GM18498 (cell line): ENCODE data around the gene MAGI1.
"Not testable (repeated sequence)": the region's sequence is repeated elsewhere in the genome, so short reads cannot be mapped to it uniquely, and the experiment has no call there.

Experiments
- ATAC-seq: cut with Tn5 transposase; IDR thresholded peaks from one replicate; pipeline ENCODE4 v1.9.1; 2021; ENCODE audit warnings: mild to moderate bottlenecking, moderate library complexity; ENCODE audit not compliant: unreplicated experiment

MAGI1 gene

GRCh38 chr3:65577843-65578430 is 460.8 kb downstream of the MAGI1 start:
- no peak for ATAC-seq

DNA sequence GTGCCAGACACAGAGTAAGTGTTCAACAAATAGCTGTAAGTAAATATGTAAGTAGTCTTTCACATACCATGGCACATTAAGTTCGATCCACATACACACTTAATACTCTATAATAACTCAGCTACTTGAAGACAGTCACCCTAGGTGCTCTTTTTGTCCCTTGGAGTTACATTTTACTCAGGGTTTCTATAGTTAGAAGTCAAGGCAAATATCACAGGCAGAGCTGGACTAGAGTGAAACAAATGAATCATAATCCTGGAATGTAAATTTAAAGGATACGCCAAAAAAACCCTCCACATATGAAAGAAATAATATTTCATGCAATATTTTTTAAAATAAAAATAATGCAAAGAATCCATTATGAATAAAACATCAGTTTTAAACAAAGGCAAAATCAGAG is 461.8 kb downstream of the MAGI1 start:
- ATAC-seq = no peak

DNA sequence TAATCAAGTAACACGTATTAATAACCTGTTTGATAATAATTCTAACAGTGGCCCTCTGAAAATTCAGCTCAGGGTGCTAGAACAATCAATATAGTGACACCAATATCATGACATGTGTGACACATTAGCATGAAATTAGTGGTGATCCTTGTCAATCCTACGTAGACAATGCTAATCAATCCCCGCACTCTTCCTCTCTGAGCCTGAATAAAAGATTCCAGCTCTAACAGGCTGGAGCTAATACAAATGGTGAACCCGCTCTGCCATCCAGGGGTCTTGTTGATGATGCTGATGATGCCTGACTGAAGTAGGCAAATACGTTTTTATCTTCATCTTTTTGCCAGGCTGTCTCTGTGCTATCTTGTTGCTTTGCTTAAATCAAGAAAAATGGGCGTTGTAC is 462.5 kb downstream of the MAGI1 start:
- ATAC-seq = no peak

- ATAC-seq = no peak
Observed at GRCh38 chr3:65575376-65575840, 463.3 kb downstream of the MAGI1 start.

DNA sequence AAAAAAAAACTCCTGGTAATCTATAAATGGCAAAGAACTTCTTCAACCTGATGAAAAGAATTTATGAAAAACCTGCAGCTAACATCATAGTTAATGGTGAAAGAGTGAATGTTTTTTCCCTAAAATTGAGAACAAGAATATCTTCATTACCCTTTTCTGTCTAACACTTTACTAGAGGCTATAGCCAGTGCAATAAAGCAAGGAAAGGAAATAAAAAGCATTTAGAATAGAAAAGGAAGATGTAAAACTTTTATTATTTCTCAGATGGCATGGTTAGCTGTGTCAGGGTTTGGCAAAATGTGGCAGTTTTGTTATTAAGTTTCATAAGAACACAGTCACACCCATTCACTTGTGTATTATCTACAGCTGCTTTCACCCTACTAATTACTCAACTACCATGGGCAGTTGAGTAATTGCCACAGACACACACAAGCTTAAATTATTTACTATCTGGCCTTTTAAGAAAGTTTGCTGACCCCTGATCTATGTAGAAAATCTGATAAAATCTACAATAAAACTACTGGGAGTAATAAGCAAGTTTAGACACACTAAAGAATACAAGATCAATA is 465.1 kb downstream of the MAGI1 start:
- ATAC-seq = no peak

- no peak for ATAC-seq
Observed at GRCh38 chr3:65572175-65572777, 466.4 kb downstream of the MAGI1 start.

DNA sequence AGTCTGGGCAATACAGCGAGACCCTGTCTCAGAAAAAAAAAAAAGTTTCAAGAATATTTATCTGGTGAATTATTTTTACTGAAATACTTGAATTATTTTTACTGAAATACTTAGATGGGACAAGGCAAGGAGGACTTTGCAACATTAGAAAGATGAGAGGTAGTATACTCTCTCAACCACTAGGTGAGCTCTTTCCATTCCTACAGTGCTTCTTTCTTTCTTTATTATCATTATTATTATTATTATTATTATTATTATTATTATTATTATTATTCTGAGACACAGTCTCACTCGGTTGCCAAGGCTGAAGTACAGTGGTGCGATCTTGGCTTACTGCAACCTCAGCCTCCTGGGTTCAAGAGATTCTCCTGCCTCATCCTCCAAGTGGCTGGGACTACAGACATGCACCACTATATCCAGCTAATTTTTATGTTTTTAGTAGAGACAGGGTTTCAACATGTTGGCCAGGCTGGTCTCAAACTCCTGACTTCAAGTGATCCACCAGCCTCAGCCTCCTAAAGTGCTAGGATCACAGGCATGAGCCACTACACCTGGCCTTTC is 468.8 kb downstream of the MAGI1 start:
- no peak for ATAC-seq

DNA sequence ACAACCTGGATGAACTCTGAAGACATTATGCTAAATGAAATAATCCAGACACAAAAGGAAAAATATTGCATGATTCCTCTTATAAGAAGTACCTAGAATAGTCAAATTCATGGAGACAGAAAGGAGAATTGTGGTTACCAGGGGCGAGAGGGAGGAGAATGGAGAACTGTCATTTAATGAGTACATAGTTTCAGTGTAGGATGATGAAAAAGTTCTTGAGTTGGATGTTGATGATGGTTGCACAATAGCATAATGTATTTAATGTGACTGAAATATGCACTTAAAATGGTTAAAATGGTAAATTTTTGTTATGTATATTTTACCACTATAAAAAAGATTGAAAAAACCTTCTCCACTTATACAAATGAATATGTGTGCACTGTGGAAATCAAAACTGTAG is 469.6 kb downstream of the MAGI1 start:
- ATAC-seq = no peak

GRCh38 chr3:65568497-65568896 is 470.2 kb downstream of the MAGI1 start:
- ATAC-seq = no peak

GRCh38 chr3:65565744-65566143 is 473.0 kb downstream of the MAGI1 start:
- not testable (repeated sequence) for ATAC-seq

- no peak for ATAC-seq
Observed at GRCh38 chr3:65564483-65564882, 474.2 kb downstream of the MAGI1 start.

GRCh38 chr3:65563861-65564260 is 474.9 kb downstream of the MAGI1 start:
- no peak for ATAC-seq

DNA sequence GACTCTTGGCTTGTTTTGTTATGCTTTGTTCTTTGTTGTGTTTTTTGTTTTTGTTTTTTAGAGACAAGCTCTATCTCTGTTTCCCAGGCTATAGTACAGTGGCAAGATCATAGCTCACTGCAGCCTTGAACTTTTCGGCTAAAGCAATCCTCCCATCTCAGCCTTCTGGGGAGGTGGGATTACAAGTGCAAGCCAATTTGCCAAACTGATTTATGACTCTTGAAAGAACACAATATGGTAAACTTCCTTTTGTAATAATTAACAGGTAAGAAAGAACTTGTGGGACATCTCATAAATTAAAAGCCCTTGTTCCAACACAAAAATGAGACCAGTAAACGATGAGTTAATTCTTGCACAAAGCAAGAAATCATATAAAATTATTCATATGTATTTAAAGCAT is 476.3 kb downstream of the MAGI1 start:
- no peak for ATAC-seq

DNA sequence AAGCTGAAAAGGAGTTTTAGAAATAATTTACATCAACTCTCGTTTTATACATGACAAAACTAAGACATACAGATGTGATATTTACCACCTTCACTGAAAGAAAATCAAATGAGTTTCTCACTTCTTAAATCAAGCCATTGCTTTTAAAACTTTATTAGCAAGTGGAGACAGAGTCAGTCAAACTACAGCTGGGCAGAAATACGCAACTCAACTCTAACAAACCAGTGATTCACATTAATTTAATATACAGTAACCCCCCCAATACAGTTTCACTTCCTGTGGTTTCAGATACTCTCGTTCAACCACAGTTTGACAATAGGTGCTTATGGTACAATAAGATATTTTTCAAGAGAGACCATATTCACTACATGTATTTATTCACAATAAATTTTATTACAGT is 477.1 kb downstream of the MAGI1 start:
- ATAC-seq = no peak

DNA sequence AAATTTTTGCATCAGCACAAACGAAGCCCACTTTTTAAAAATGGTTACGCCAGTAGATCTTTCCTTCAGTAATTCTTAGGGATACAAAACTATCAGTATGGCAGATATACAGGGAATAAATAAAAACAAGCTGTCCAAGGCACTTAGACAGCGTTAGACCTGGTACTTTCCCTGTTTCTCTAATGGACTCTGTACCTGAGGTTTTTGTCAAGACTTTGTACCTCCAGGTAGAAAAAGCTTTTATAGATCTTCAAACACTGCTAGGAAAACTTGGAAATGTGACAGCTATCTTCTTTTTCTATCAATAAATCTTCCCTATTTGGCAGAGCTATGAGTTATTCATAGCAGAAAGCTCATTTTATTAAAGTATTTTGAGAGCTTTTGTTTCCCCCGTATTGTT is 477.8 kb downstream of the MAGI1 start:
- ATAC-seq = no peak

- no peak for ATAC-seq
Observed at GRCh38 chr3:65560133-65560532, 478.6 kb downstream of the MAGI1 start.

- ATAC-seq = no peak
Observed at GRCh38 chr3:65559643-65560042, 479.1 kb downstream of the MAGI1 start.

DNA sequence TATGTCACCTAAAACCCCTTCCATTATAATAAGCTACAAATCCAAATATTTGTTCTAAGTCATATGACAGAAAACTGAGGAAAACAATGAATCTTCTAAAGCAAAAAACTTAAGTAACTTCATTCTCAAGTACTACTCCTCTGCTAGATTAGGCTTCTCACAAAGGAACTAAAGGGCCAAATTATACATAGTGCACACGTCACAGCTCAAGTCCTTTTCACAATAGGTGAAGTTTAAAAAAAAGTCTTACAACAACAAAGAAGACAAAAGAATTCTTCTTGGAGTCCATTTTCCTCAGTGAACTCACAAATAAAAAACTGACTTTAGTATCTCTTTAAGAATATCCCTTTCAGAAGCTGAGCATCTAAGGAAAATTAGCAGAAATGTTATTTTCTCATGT is 479.9 kb downstream of the MAGI1 start:
- no peak for ATAC-seq

DNA sequence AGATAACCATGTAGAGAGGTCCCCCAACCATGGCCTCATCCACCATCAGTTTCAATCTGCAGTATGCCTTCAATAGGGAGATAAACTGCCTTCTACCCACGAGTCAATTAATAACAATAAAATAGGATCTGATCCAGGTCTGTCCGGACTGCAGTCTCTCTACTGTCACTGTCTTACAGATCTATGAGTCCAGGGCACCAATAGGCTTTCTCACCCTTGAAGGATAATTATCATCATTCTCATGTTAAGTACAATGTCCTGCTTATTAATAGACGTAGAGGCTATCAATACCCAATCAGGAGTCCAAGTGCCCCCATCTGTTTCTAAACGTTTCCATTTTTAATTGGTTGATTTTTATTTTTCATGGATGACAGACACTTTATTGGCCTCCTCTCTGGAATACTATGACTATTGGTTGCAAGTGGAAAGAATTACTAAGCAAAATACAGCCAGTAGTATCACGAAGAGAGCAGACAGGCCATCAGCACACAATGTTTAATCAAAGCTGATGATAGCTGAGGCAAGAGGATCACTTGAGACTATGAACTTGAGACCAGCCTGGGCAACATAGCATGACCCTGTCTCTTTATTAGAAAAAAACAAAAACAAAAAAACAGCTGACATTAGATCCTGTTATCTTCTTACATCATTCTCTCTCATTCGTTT is 480.7 kb downstream of the MAGI1 start:
- no peak for ATAC-seq

DNA sequence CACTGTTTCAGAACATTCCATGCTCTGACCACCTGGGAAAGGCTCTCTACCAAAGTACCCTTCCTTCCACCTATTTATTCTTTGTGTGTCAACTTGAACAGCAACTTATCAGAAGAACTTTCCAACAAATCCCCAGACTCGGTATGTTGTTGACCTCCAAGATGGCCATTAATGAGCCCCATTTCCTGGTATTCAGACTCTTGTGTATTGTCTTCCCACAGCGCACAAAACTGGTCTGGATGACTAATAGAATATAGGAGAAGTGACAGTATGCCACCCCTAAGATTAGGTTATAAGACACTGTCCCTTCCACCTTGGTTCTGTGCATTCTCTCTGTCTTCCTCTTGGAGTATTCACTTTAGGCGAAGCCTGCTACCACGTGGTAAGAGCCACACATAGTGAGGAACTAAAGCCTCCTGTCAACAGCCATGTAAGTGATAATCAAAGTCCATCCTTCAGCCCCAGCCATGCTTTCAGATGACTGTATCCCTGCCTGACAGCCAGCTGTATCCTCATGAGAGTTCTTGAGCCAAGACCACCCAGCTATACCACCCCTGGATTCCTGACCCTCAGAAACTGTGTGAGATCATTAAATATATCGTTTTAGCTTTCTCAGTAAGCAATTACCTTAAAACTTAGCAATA is 481.7 kb downstream of the MAGI1 start:
- ATAC-seq = no peak

- no peak for ATAC-seq
Observed at GRCh38 chr3:65552434-65552833, 486.3 kb downstream of the MAGI1 start.
